ENCODE results near the gene NAP1L1.
A peak's percentile ranks its signal among the peaks of the same experiment; 100 is the strongest.

The NAP1L1 gene, protein sequence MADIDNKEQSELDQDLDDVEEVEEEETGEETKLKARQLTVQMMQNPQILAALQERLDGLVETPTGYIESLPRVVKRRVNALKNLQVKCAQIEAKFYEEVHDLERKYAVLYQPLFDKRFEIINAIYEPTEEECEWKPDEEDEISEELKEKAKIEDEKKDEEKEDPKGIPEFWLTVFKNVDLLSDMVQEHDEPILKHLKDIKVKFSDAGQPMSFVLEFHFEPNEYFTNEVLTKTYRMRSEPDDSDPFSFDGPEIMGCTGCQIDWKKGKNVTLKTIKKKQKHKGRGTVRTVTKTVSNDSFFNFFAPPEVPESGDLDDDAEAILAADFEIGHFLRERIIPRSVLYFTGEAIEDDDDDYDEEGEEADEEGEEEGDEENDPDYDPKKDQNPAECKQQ

DNA sequence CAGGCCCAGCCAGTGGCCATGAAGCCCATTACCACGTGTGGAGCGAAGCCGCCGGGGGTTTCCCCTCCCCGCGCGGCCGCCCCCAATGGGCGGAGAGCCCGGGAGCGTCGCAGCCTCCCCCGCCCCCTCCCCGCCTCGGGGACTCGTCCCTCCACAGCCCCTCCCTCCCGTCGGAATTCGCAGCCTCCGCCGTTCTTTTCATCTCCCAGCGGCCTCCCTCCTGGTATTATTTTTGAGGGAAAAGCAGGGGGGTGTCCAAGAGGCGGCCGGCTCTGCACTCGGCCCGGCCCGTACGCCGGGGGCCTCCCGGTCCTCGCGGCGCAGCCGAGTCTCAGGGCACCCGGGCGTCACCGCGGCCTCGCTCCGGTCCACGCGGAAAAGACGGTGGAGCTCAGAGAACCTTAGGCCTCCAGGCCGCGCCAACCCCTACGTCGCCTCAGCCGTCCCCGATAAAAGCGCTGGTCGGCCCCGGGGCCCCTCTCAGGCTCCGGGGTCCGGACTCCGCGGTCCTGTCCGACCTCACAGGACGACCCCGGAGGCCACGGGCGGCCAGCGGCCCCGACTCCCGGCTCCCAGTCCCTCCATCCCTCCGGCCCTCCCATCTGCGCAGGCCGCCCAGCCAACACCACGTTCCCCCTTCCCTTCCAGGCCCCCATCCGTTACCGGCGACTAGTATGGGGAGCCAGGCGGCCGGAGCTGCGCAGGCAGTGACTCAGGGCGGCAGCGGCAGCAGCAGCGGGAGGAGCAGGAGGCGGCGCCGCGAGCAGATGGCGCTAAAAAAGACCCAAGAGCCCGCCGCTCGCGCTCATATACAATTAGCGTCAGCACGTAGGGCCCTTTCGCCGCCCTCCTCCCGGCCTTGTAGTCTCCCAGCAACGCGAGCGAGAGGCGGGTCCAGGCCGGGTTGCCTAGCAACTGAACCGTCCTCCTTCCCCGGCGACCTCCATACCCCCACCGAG lies at the start of gene NAP1L1:
Gene NAP1L1 (minus strand): TSS at position 782 of the 959 bp plus-strand sequence. CDS start 10,466 bp downstream, outside the sequence.
- peaks cover 10% of the 10 kb centered on the region for H3F3A ChIP-seq (ENCODE audit: insufficient read depth, low read length)
- H3K9me2 ChIP-seq (replicated peaks; ENCODE audit: insufficient read depth, low read length): no peaks in the 10 kb centered on the region
- H3K4me2 ChIP-seq (ENCODE audit: low read depth, low read length): peak within 1 kb of the TSS; percentile 88
- H3K27me3 ChIP-seq (replicated peaks; ENCODE audit: insufficient read depth, low read length): no peaks in the 10 kb centered on the region
- peaks cover 52% of the 10 kb centered on the region for H3K79me2 ChIP-seq (ENCODE audit: low read length)
- peak within 1 kb of the TSS; percentile 98 for H3K9ac ChIP-seq (ENCODE audit: low read length)
- H4K20me1 ChIP-seq (ENCODE audit: insufficient read depth, low read length): peaks cover 38% of the 10 kb centered on the region
- TF ChIP-seq, protein P1, sequence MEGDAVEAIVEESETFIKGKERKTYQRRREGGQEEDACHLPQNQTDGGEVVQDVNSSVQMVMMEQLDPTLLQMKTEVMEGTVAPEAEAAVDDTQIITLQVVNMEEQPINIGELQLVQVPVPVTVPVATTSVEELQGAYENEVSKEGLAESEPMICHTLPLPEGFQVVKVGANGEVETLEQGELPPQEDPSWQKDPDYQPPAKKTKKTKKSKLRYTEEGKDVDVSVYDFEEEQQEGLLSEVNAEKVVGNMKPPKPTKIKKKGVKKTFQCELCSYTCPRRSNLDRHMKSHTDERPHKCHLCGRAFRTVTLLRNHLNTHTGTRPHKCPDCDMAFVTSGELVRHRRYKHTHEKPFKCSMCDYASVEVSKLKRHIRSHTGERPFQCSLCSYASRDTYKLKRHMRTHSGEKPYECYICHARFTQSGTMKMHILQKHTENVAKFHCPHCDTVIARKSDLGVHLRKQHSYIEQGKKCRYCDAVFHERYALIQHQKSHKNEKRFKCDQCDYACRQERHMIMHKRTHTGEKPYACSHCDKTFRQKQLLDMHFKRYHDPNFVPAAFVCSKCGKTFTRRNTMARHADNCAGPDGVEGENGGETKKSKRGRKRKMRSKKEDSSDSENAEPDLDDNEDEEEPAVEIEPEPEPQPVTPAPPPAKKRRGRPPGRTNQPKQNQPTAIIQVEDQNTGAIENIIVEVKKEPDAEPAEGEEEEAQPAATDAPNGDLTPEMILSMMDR (IDR thresholded peaks at IDR 0.05; ENCODE audit: low read length): no peak
- TF ChIP-seq EZH2 (optimal IDR thresholded peaks at IDR 0.05; ENCODE audit: low read depth, low read length) (no peak), EZH2phosphoT487 (IDR thresholded peaks at IDR 0.05; ENCODE audit: low read length) (no peak)
- peaks cover 21% of the 10 kb centered on the region for H3K4me1 ChIP-seq (ENCODE audit: low read length)
- DNase-seq: peak; percentile 98
- H3K36me3 ChIP-seq (replicated peaks; ENCODE audit: insufficient read depth, low read length): no peaks in the 10 kb centered on the region
- H2AFZ ChIP-seq (ENCODE audit: low read length): peak within 1 kb of the TSS; percentile 75
- H3K4me3 ChIP-seq (ENCODE audit: low read length): peak within 1 kb of the TSS; percentile 86
- H3K9me3 ChIP-seq (replicated peaks; ENCODE audit: insufficient read depth, low read length): no peaks in the 10 kb centered on the region
- peak within 1 kb of the TSS; percentile 94 for H3K27ac ChIP-seq (ENCODE audit: low read length)

GRCh38 chr12:76127588-76127987 lies 43.1 kb upstream of the NAP1L1 start:
- no peaks in the 10 kb centered on the region for H3K79me2 ChIP-seq (ENCODE audit: low read length)
- H3K4me1 ChIP-seq (ENCODE audit: low read length): no peaks in the 10 kb centered on the region

DNA sequence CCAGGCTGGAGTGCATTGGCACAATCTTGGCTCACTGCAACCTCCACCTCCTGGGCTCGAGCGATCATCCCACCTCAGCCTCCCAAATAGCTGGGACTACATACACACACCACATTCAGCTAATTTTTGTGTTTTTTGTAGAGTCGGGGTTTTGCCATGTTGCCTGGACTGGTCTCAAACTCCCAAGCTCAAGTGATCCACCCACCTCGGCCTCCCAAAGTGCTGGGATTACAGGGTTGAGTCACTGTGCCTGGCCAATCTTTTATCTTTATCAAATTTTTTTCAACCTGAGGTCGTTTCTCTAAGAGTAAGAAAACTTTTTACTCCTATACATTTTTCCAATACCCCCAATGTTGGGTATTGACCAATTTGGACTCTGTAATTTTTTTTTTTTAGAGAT lies 40.0 kb upstream of the NAP1L1 start:
- no peak for DNase-seq
- Histone ChIP-seq H4K20me1 (ENCODE audit: insufficient read depth, low read length) (no peaks in the 10 kb centered on the region), H3K9me2 (replicated peaks; ENCODE audit: insufficient read depth, low read length) (no peaks in the 10 kb centered on the region), H3K27me3 (replicated peaks; ENCODE audit: insufficient read depth, low read length) (no peaks in the 10 kb centered on the region), H3K9ac (ENCODE audit: low read length) (no peak overlapping the region), H2AFZ (ENCODE audit: low read length) (no peak overlapping the region), H3K79me2 (ENCODE audit: low read length) (no peaks in the 10 kb centered on the region), H3K27ac (ENCODE audit: low read length) (no peak overlapping the region), H3K4me1 (ENCODE audit: low read length) (no peaks in the 10 kb centered on the region), H3K36me3 (replicated peaks; ENCODE audit: insufficient read depth, low read length) (no peaks in the 10 kb centered on the region), H3K4me3 (ENCODE audit: low read length) (no peak overlapping the region), H3F3A (ENCODE audit: insufficient read depth, low read length) (no peaks in the 10 kb centered on the region), H3K4me2 (ENCODE audit: low read depth, low read length) (no peak overlapping the region), H3K9me3 (replicated peaks; ENCODE audit: insufficient read depth, low read length) (no peaks in the 10 kb centered on the region)
- TF ChIP-seq, protein P1 (IDR thresholded peaks at IDR 0.05; ENCODE audit: low read length): no peak
- TF ChIP-seq EZH2 (optimal IDR thresholded peaks at IDR 0.05; ENCODE audit: low read depth, low read length): no peak
- TF ChIP-seq EZH2phosphoT487 (IDR thresholded peaks at IDR 0.05; ENCODE audit: low read length): no peak

More at GRCh38 chr12:76127588-76127987, 43.1 kb upstream of the NAP1L1 start:
- Histone ChIP-seq H2AFZ (ENCODE audit: low read length) (no peak overlapping the region), H4K20me1 (ENCODE audit: insufficient read depth, low read length) (no peaks in the 10 kb centered on the region), H3K4me2 (ENCODE audit: low read depth, low read length) (no peak overlapping the region), H3K4me3 (ENCODE audit: low read length) (no peak overlapping the region), H3K9ac (ENCODE audit: low read length) (no peak overlapping the region), H3K27ac (ENCODE audit: low read length) (no peak overlapping the region), H3K9me2 (replicated peaks; ENCODE audit: insufficient read depth, low read length) (no peaks in the 10 kb centered on the region), H3F3A (ENCODE audit: insufficient read depth, low read length) (no peaks in the 10 kb centered on the region), H3K9me3 (replicated peaks; ENCODE audit: insufficient read depth, low read length) (no peaks in the 10 kb centered on the region), H3K36me3 (replicated peaks; ENCODE audit: insufficient read depth, low read length) (no peaks in the 10 kb centered on the region), H3K27me3 (replicated peaks; ENCODE audit: insufficient read depth, low read length) (no peaks in the 10 kb centered on the region)
- no peak for DNase-seq
- no peak for TF ChIP-seq EZH2phosphoT487 (IDR thresholded peaks at IDR 0.05; ENCODE audit: low read length)
- TF ChIP-seq, protein P1 (IDR thresholded peaks at IDR 0.05; ENCODE audit: low read length): no peak
